HepG2 (cell line): ENCODE measurements around the gene TUBG1. TPM values are rescaled to one million over a fixed set of nuclear protein-coding genes. Genes with fewer than 3 reads are reported as not detected.

Experiments used
- ATAC-seq: fragments of 200-7000 bp; cut with Tn5 transposase; 3 replicates; pipeline ENCODE4 v1.9.1; 2020; ENCODE audit warnings: mild to moderate bottlenecking, moderate library complexity
- BruUV-seq: library from RNA; stranded (reverse); fragments of 400-500 nt; replicated peaks from 2 replicates; lab custom pipeline; 2021; lab: Mats Ljungman, UMichigan
- CTCF ChIA-PET: fragments of 300-600 bp; formaldehyde crosslinking; extraction: SDS; loops from one replicate; lab custom pipeline; 2021; ENCODE audit warnings: low total read pairs, inconsistent platforms, low intra/inter-chr PET ratio; lab: Yijun Ruan, JAX
- POLR2A ChIA-PET: fragments of 350-600 bp; sonication (Branson Sonifier 250); formaldehyde crosslinking; loops from one replicate; lab custom pipeline; 2020; ENCODE audit warnings: antibody characterized with exemption, inconsistent platforms; lab: Yijun Ruan, JAX
- DNase-seq: peaks from one replicate; pipeline ENCODE4 v3.0.0-alpha.2; 2015; ENCODE audit warnings: low spot score
- FAIRE-seq: peaks from 3 replicates; lab custom pipeline; 2011; peaks lifted over from hg19 to GRCh38; lab: Jason Lieb, UNC
- H2AFZ ChIP-seq: one replicate; pipeline ENCODE4 v1.6.1; 2011; ENCODE audit warnings: low read length, inconsistent platforms
- H3K27ac ChIP-seq: fragments of 300-600 bp; 3 replicates; pipeline ENCODE4 v1.8.0; 2011; ENCODE audit warnings: mixed run types, mild to moderate bottlenecking, mixed read lengths, low read length, inconsistent platforms; ENCODE audit not compliant: insufficient read depth; ENCODE audit errors: extremely low read length
- H3K27me3 ChIP-seq, 2 experiments: fragments of 200-600 bp in 1 of 2; 2 replicates in 1 of 2; 3 replicates in 1 of 2; pipeline versions ENCODE4 v1.6.0 to v1.8.0; 2011; ENCODE audit warnings: low read length in 2 of 2, mild to moderate bottlenecking in 2 of 2, moderate library complexity in 2 of 2, inconsistent platforms in 1 of 2; ENCODE audit not compliant: insufficient read depth in 2 of 2, control insufficient read depth in 1 of 2
- H3K36me3 ChIP-seq, 2 experiments: fragments of 200-600 bp in 1 of 2; replicated peaks in 1 of 2; 2 replicates in 1 of 2; 3 replicates in 1 of 2; pipeline versions ENCODE4 v1.5.1 to v1.8.0; 2011; ENCODE audit warnings: low read length in 2 of 2, inconsistent platforms in 1 of 2; ENCODE audit not compliant: insufficient read depth in 2 of 2, control insufficient read depth in 1 of 2
- H3K4me1 ChIP-seq: 2 replicates; pipeline ENCODE4 v1.5.1; 2012; ENCODE audit warnings: low read length, inconsistent platforms; ENCODE audit not compliant: insufficient read depth
- H3K4me2 ChIP-seq: 2 replicates; pipeline ENCODE4 v1.6.0; 2011; ENCODE audit warnings: low read depth, low read length, inconsistent platforms
- H3K4me3 ChIP-seq, 3 experiments: fragments of 200-600 bp in 1 of 3; sonication (generic), shearing (Covaris generic) in 1 of 3; replicated peaks in 1 of 3; 2 replicates each; pipeline ENCODE4 v1.5.1; 2011 to 2016; ENCODE audit warnings: low read length in 3 of 3, inconsistent platforms in 2 of 3, low read depth in 2 of 3, mild to moderate bottlenecking in 2 of 3, control low read depth in 1 of 3, mixed read lengths in 1 of 3; ENCODE audit not compliant: insufficient read depth in 1 of 3
- H3K79me2 ChIP-seq: one replicate; pipeline ENCODE4 v1.6.1; 2011; ENCODE audit warnings: low read length, inconsistent platforms; ENCODE audit not compliant: insufficient read depth
- H3K9ac ChIP-seq: 2 replicates; pipeline ENCODE4 v1.6.0; 2011; ENCODE audit warnings: mild to moderate bottlenecking, low read depth, low read length, inconsistent platforms; ENCODE audit not compliant: insufficient read depth
- H3K9me3 ChIP-seq: 2 replicates; pipeline ENCODE4 v1.5.1; 2012; ENCODE audit warnings: mild to moderate bottlenecking, low read length
- H4K20me1 ChIP-seq: 2 replicates; pipeline ENCODE4 v1.6.0; 2011; ENCODE audit warnings: inconsistent platforms, mild to moderate bottlenecking, low read length, moderate library complexity; ENCODE audit not compliant: insufficient read depth
- EEA1 ChIP-seq: sonication (generic); formaldehyde crosslinking; IDR thresholded peaks from 2 replicates; pipeline ENCODE4 v1.5.1; 2020; ENCODE audit warnings: mild to moderate bottlenecking, missing genetic modification reagents, borderline replicate concordance
- EHMT2 ChIP-seq: fragments of 200-600 bp; sonication (generic); IDR thresholded peaks from 2 replicates; pipeline ENCODE4 v1.7.0; 2017; ENCODE audit warnings: antibody characterized with exemption, low read depth, low read length, borderline replicate concordance
- HNRNPK ChIP-seq: fragments of 200-400 bp; formaldehyde crosslinking; IDR thresholded peaks from 2 replicates; pipeline ENCODE4 v1.6.1; 2018; ENCODE audit warnings: low read length, low read depth, moderate library complexity, mild to moderate bottlenecking; ENCODE audit not compliant: poor library complexity, severe bottlenecking
- ISL2 ChIP-seq: sonication (generic); formaldehyde crosslinking; IDR thresholded peaks from 2 replicates; pipeline ENCODE4 v1.5.0; 2020; ENCODE audit warnings: missing genetic modification reagents
- KDM1A ChIP-seq: IDR thresholded peaks from 2 replicates; pipeline ENCODE4 v1.6.1; 2016; ENCODE audit warnings: missing compliant biosample characterization
- LCORL ChIP-seq, 2 experiments: fragments of 450-650 bp in 1 of 2; sonication (generic) in 1 of 2; formaldehyde crosslinking in 1 of 2; IDR thresholded peaks; 2 replicates each; pipeline versions ENCODE4 v1.5.0 to v1.6.1; 2017 to 2020; ENCODE audit warnings: antibody characterized with exemption in 1 of 2, missing genetic modification reagents in 1 of 2
- NCOA2 ChIP-seq: sonication (generic); formaldehyde crosslinking; IDR thresholded peaks from 2 replicates; pipeline ENCODE4 v1.8.0; 2022; ENCODE audit warnings: inconsistent platforms
- POLR2A ChIP-seq, 2 experiments: IDR thresholded peaks; 2 replicates each; pipeline ENCODE4 v1.6.1; 2011; ENCODE audit warnings: low read depth in 2 of 2, low read length in 2 of 2, mild to moderate bottlenecking in 1 of 2, moderate library complexity in 1 of 2; ENCODE audit not compliant: insufficient read depth in 1 of 2
- SAFB2 ChIP-seq: sonication (generic); formaldehyde crosslinking; IDR thresholded peaks from 2 replicates; pipeline ENCODE4 v1.5.1; 2020; ENCODE audit warnings: missing genetic modification reagents, low read depth, mild to moderate bottlenecking, borderline replicate concordance
- SPEN ChIP-seq: sonication (generic); formaldehyde crosslinking; IDR thresholded peaks from 2 replicates; pipeline ENCODE4 v1.5.1; 2020; ENCODE audit warnings: low read depth, mild to moderate bottlenecking, missing genetic modification reagents
- ZBTB8A ChIP-seq: sonication (generic); formaldehyde crosslinking; IDR thresholded peaks from 2 replicates; pipeline ENCODE4 v1.4.0; 2020; ENCODE audit warnings: mild to moderate bottlenecking, low read depth, missing genetic modification reagents, borderline replicate concordance
- ZFP37 ChIP-seq: sonication (generic); formaldehyde crosslinking; IDR thresholded peaks from 2 replicates; pipeline ENCODE4 v1.4.0; 2020; ENCODE audit warnings: missing genetic modification reagents, borderline replicate concordance
- ZNF766 ChIP-seq: sonication (generic); formaldehyde crosslinking; IDR thresholded peaks from 2 replicates; pipeline ENCODE4 v1.5.0; 2020; ENCODE audit warnings: missing genetic modification reagents, borderline replicate concordance
- ZSCAN22 ChIP-seq: sonication (generic); formaldehyde crosslinking; IDR thresholded peaks from 2 replicates; pipeline ENCODE4 v1.4.0; 2020; ENCODE audit warnings: mild to moderate bottlenecking, missing genetic modification reagents
- ZSCAN30 ChIP-seq: sonication (generic); formaldehyde crosslinking; IDR thresholded peaks from 2 replicates; pipeline ENCODE4 v1.5.0; 2020; ENCODE audit warnings: mild to moderate bottlenecking, missing genetic modification reagents
- WGBS: methylation state at CpG from one replicate; pipeline ENCODE4 v1.1.6; 2017; ENCODE audit warnings: low lambda C conversion rate; 5-methylcytosine and 5-hydroxymethylcytosine counted together
- in situ Hi-C: cut with HindIII; loops from 2 replicates; pipeline ENCODE4 v1.10.0; 2017; ENCODE audit warnings: low pct_unique_long_range_greater_than_20kb; ENCODE audit not compliant: extremely low pct_ligation_motif_present
- intact Hi-C: fragments of 100-400 bp; cut with micrococcal nuclease; formaldehyde crosslinking; loops from one replicate; pipeline ENCODE4 v1.10.0; 2022; ENCODE audit not compliant: unreplicated experiment
- polyA plus RNA-seq, 8 experiments: library from polyadenylated mRNA; depleted of rRNA in 3 of 8; stranded (reverse) in 7 of 8; unstranded in 1 of 8; fragments of >200 nt; fragmentation: Illumina TruSeq in 4 of 8; extraction: Trizol in 4 of 8; gene quantifications; 2 replicates each; pipeline versions ENCODE4 v1.2.1 to v1.2.3, GENCODE V29; 2011 to 2016; ENCODE audit warnings: low read depth in 4 of 8, missing spikeins in 1 of 8, mixed read lengths in 1 of 8; ENCODE audit not compliant: insufficient read depth in 1 of 8
- total RNA-seq, 5 experiments: library from RNA; depleted of rRNA; stranded (reverse); fragments of >200 nt; fragmentation: Illumina TruSeq; extraction: Trizol; gene quantifications; 2 replicates each; pipeline ENCODE4 v1.2.3, GENCODE V29; 2016; ENCODE audit warnings: low read depth in 1 of 5
- TF ChIP-seq, protein P1 (sequence below): sonication (generic); formaldehyde crosslinking; IDR thresholded peaks from 2 replicates; pipeline ENCODE4 v1.8.1; 2022; ENCODE audit warnings: mild to moderate bottlenecking, missing genetic modification reagents
- TF ChIP-seq, protein P2 (sequence below): IDR thresholded peaks from 2 replicates; pipeline ENCODE4 v1.6.1; 2016; ENCODE audit warnings: missing genetic modification reagents, missing compliant biosample characterization
- TF ChIP-seq, protein P3 (sequence below): sonication (generic); formaldehyde crosslinking; IDR thresholded peaks from 2 replicates; pipeline ENCODE4 v1.5.1; 2020; ENCODE audit warnings: missing genetic modification reagents, mild to moderate bottlenecking, borderline replicate concordance

TUBG1 gene
- total and polyA plus RNA-seq, 2 of the 13 experiments (the other 11 are each of a cell fraction or from before 2014, with no cell fraction given) = 74.1 to 137 TPM

DNA sequence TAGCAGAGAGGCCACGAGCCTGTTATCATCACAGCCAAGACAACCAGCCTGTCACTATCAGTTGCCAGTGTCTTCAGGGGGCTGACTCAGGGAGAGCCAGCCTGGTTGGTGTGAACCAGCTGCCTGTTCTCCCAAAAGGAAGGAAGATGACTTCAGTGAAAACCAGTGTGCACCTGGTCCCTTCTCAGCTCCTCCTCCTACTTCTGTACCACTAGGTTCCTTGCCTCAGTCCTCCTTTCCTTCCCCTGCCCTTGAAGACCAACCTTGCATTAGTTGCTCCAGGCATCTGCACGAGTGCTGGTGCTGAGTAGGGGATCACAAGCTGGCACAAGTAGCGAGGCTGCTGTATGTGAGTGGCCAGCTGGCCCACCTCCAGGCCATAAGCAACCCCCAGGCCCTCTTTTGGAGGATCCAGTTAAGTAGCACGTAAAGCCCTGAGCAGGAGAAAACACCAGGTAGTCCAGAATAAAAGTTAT lies 8.5 kb downstream of the TUBG1 start:
- H3K27ac ChIP-seq = no peak overlapping the region
- peaks cover 17 to 24% of the 10 kb centered on the region in 2 experiments for H3K36me3 ChIP-seq
- no peaks in the 10 kb centered on the region for H4K20me1 ChIP-seq
- no peaks in the 10 kb centered on the region for H3K9me3 ChIP-seq
- DNase-seq (no peak), FAIRE-seq (no peak), ATAC-seq (peak; percentile 13)
- H3K4me1 ChIP-seq = peaks cover 35% of the 10 kb centered on the region
- H2AFZ ChIP-seq = no peak overlapping the region
- in situ Hi-C loops (no loop called here), intact Hi-C loops (loop anchor here (1.0 to 5.0 kb wide), 3 partner anchors 39 to 64 kb away; partner anchors contain the start of genes CNTNAP1, PLEKHH3 and TUBG2)
- H3K79me2 ChIP-seq = no peaks in the 10 kb centered on the region
- no TSS peak for BruUV-seq
- CTCF ChIA-PET = interaction anchor here (1.5 to 1.9 kb wide), 2 partner anchors 9 to 63 kb away, joined by 6 read pairs; partner anchors contain the start of genes CCR10, RETREG3 and TUBG1
- no peak overlapping the region for H3K4me2 ChIP-seq
- H3K27me3 ChIP-seq = no peaks in the 10 kb centered on the region
- H3K9ac ChIP-seq = no peak overlapping the region
- POLR2A ChIA-PET = interaction anchor here (1.0 to 4.6 kb wide), 10 partner anchors 9 to 162 kb away, joined by 3 to 50 read pairs (median 7); partner anchors contain the start of genes PLEKHH3, PSMC3IP, RETREG3 and TUBG1
- 85% methylated on average over 4 of the region's 4 CpGs for WGBS
- H3K4me3 ChIP-seq = no peak overlapping the region
- no peak for TF ChIP-seq EHMT2
- no peak for TF ChIP-seq ISL2
- TF ChIP-seq, protein P1, sequence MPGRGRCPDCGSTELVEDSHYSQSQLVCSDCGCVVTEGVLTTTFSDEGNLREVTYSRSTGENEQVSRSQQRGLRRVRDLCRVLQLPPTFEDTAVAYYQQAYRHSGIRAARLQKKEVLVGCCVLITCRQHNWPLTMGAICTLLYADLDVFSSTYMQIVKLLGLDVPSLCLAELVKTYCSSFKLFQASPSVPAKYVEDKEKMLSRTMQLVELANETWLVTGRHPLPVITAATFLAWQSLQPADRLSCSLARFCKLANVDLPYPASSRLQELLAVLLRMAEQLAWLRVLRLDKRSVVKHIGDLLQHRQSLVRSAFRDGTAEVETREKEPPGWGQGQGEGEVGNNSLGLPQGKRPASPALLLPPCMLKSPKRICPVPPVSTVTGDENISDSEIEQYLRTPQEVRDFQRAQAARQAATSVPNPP = no peak
- no peak for TF ChIP-seq ZBTB8A (CRISPR knock-in tag)
- no peak for TF ChIP-seq SPEN (CRISPR knock-in tag)
- no peak for TF ChIP-seq ZFP37
- 0 out of 2 replicates have a peak, but pooled peaks have one; percentile 48 for TF ChIP-seq EEA1 (CRISPR knock-in tag)
- TF ChIP-seq HNRNPK = no peak
- TF ChIP-seq, protein P2, sequence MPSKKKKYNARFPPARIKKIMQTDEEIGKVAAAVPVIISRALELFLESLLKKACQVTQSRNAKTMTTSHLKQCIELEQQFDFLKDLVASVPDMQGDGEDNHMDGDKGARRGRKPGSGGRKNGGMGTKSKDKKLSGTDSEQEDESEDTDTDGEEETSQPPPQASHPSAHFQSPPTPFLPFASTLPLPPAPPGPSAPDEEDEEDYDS (CRISPR knock-in tag) = no peak
- no peak for TF ChIP-seq ZSCAN22 (CRISPR knock-in tag)
- TF ChIP-seq ZSCAN30 (CRISPR knock-in tag) = no peak
- TF ChIP-seq, protein P3, sequence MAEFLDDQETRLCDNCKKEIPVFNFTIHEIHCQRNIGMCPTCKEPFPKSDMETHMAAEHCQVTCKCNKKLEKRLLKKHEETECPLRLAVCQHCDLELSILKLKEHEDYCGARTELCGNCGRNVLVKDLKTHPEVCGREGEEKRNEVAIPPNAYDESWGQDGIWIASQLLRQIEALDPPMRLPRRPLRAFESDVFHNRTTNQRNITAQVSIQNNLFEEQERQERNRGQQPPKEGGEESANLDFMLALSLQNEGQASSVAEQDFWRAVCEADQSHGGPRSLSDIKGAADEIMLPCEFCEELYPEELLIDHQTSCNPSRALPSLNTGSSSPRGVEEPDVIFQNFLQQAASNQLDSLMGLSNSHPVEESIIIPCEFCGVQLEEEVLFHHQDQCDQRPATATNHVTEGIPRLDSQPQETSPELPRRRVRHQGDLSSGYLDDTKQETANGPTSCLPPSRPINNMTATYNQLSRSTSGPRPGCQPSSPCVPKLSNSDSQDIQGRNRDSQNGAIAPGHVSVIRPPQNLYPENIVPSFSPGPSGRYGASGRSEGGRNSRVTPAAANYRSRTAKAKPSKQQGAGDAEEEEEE = 0 out of 2 replicates have a peak, but pooled peaks have one; percentile 30
- 0 out of 2 replicates have a peak, but pooled peaks have one; percentile 46 for TF ChIP-seq SAFB2 (CRISPR knock-in tag)
- TF ChIP-seq POLR2A (IDR thresholded peaks at IDR 0.05; ENCODE audit: insufficient read depth in 1 of 2, low read depth in 2 of 2, low read length in 2 of 2) = peak in 1 of 2 experiments; percentile 23; a peak in 2 of 4 replicates
- TF ChIP-seq ZNF766 = no peak
- no peak for TF ChIP-seq KDM1A (CRISPR knock-in tag)
- no peak for TF ChIP-seq LCORL (IDR thresholded peaks at IDR 0.05)
- TF ChIP-seq LCORL (CRISPR knock-in tag; IDR thresholded peaks at IDR 0.05) = no peak
- no peak for TF ChIP-seq NCOA2 (CRISPR knock-in tag)
